SK-N-MC (cell line): ENCODE results near the gene POMGNT2.

Experiments used
- EZH2 ChIP-seq: fragments of 200-600 bp; sonication (generic); IDR thresholded peaks from one replicate; pipeline ENCODE4 v1.6.1; 2017; ENCODE audit warnings: antibody characterized with exemption
- POLR2AphosphoS5 ChIP-seq: IDR thresholded peaks from 2 replicates; pipeline ENCODE4 v1.6.1; 2012; ENCODE audit warnings: mild to moderate bottlenecking, low read depth, low read length, borderline replicate concordance

- no peak for TF ChIP-seq POLR2AphosphoS5
- TF ChIP-seq EZH2 = no peak
Observed at GRCh38 chr3:43082457-43082856, 23.4 kb downstream of the POMGNT2 start.
